H1 (cell line): ENCODE data around the gene GNB1L. TPM values are rescaled to one million over a fixed set of nuclear protein-coding genes. Genes with fewer than 3 reads are reported as not detected.

Source experiments
- BCL11A ChIP-seq, 2 experiments: IDR thresholded peaks; one replicate each; pipeline ENCODE4 v1.6.1; 2011; ENCODE audit warnings: low read depth in 2 of 2, low read length in 2 of 2, mild to moderate bottlenecking in 2 of 2
- EGR1 ChIP-seq: IDR thresholded peaks from 2 replicates; pipeline ENCODE4 v1.6.1; 2011; ENCODE audit warnings: low read depth, low read length, borderline replicate concordance
- EP300 ChIP-seq, 2 experiments: IDR thresholded peaks; 1 replicate in 1 of 2; 2 replicates in 1 of 2; pipeline ENCODE4 v1.6.1; 2011 to 2012; ENCODE audit warnings: low read depth in 2 of 2, low read length in 2 of 2, mild to moderate bottlenecking in 2 of 2, borderline replicate concordance in 1 of 2, inconsistent platforms in 1 of 2, moderate library complexity in 1 of 2
- EZH2 ChIP-seq: fragments of 200-600 bp; sonication (generic); IDR thresholded peaks from 2 replicates; pipeline ENCODE4 v1.7.1; 2012; ENCODE audit warnings: low read depth, mild to moderate bottlenecking, moderate library complexity, low read length, inconsistent platforms; ENCODE audit not compliant: severe bottlenecking
- SAP30 ChIP-seq: fragments of 300-600 bp; sonication (generic); IDR thresholded peaks from 2 replicates; pipeline ENCODE4 v1.7.1; 2012; ENCODE audit warnings: low read length, moderate library complexity, mild to moderate bottlenecking, inconsistent platforms; ENCODE audit not compliant: insufficient read depth, insufficient replicate concordance
- TAF1 ChIP-seq: IDR thresholded peaks from 2 replicates; pipeline ENCODE4 v1.6.1; 2011; ENCODE audit warnings: mild to moderate bottlenecking, low read depth, low read length
- polyA plus RNA-seq, 7 experiments: library from polyadenylated mRNA; depleted of rRNA in 3 of 7; stranded (reverse) in 5 of 7; unstranded in 2 of 7; fragments of >200 nt in 5 of 7; fragments of 200-250 nt in 2 of 7; gene quantifications; 1 replicate in 5 of 7; 2 replicates in 1 of 7; 4 replicates in 1 of 7; pipeline versions ENCODE4 v1.2.1 to v1.2.3, GENCODE V29; 2011 to 2013; ENCODE audit warnings: missing spikeins in 2 of 7, mixed read lengths in 2 of 7
- total RNA-seq: library from RNA; stranded (reverse); fragmentation: NEBNext Ultra II Directional; extraction: Animal tissue kit (Norgen Biotek cat#: 25700); gene quantifications from 2 replicates; pipeline ENCODE4 v1.2.1, GENCODE V29; 2021

GNB1L gene
- total and polyA plus RNA-seq, 2 of the 8 experiments (the other 6 are each of a cell fraction or from before 2014, with no cell fraction given): 14.0 to 15.6 TPM

- TF ChIP-seq SAP30 (no peak), EGR1 (no peak), EZH2 (no peak), TAF1 (no peak), EP300 (IDR thresholded peaks at IDR 0.05; ENCODE audit: borderline replicate concordance in 1 of 2, low read depth in 2 of 2, low read length in 2 of 2) (no peak), BCL11A (IDR thresholded peaks at IDR 0.05; ENCODE audit: low read depth in 2 of 2, low read length in 2 of 2) (no peak)
Observed at GRCh38 chr22:19857382-19857781, 2.7 kb upstream of the GNB1L start (continued).
